K562 (cell line): ENCODE measurements around the gene NINJ1. TPM values are rescaled to one million over a fixed set of nuclear protein-coding genes. Genes with fewer than 3 reads are reported as not detected.

Experiments used
- ATF6 ChIP-seq: sonication (generic); formaldehyde crosslinking; IDR thresholded peaks from 2 replicates; pipeline ENCODE4 v1.4.0; 2020; ENCODE audit warnings: mild to moderate bottlenecking, missing genetic modification reagents
- CCAR2 ChIP-seq: fragments of 200-400 bp; formaldehyde crosslinking; IDR thresholded peaks from 2 replicates; pipeline ENCODE4 v1.6.1; 2017; ENCODE audit warnings: mild to moderate bottlenecking, low read depth, low read length
- CREM ChIP-seq: IDR thresholded peaks from 2 replicates; pipeline ENCODE4 v1.6.1; 2014; ENCODE audit warnings: antibody characterized with exemption, low read depth
- GABPB2 ChIP-seq: fragments of 250-450 bp; sonication (Bioruptor Pico); conservative IDR thresholded peaks from 2 replicates; pipeline ENCODE4 v1.5.1; 2021; ENCODE audit warnings: mild to moderate bottlenecking
- HDAC6 ChIP-seq: IDR thresholded peaks from 2 replicates; pipeline ENCODE4 v1.6.1; 2012; ENCODE audit warnings: low read depth, mild to moderate bottlenecking, control low read depth, inconsistent platforms, low read length, moderate library complexity
- LARP7 ChIP-seq: fragments of 450-650 bp; IDR thresholded peaks from 2 replicates; pipeline ENCODE4 v1.6.1; 2016
- LEF1 ChIP-seq: fragments of 450-650 bp; IDR thresholded peaks from 2 replicates; pipeline ENCODE4 v1.6.1; 2016; ENCODE audit warnings: mild to moderate bottlenecking
- MTF1 ChIP-seq: fragments of 250-450 bp; sonication (Bioruptor Pico); IDR thresholded peaks from 2 replicates; pipeline ENCODE4 v1.9.0; 2021; ENCODE audit warnings: moderate library complexity, mild to moderate bottlenecking, inconsistent platforms, borderline replicate concordance
- PURB ChIP-seq: sonication (generic); formaldehyde crosslinking; IDR thresholded peaks from 2 replicates; pipeline ENCODE4 v1.9.0; 2021; ENCODE audit warnings: low read depth, mild to moderate bottlenecking, missing genetic modification reagents
- RBM17 ChIP-seq: fragments of 200-400 bp; formaldehyde crosslinking; IDR thresholded peaks from 2 replicates; pipeline ENCODE4 v1.6.1; 2017; ENCODE audit warnings: low read depth, mild to moderate bottlenecking, low read length, borderline replicate concordance
- SIRT6 ChIP-seq: IDR thresholded peaks from one replicate; pipeline ENCODE4 v1.6.1; 2012; ENCODE audit warnings: low read depth, mild to moderate bottlenecking, control low read depth, inconsistent platforms, low read length, moderate library complexity
- SRSF7 ChIP-seq: fragments of 200-400 bp; formaldehyde crosslinking; optimal IDR thresholded peaks from 2 replicates; pipeline ENCODE3; 2017; ENCODE audit warnings: mild to moderate bottlenecking, low read depth, low read length
- TOE1 ChIP-seq, 2 experiments: fragments of 450-650 bp in 1 of 2; sonication (generic) in 1 of 2; formaldehyde crosslinking in 1 of 2; IDR thresholded peaks; 2 replicates each; pipeline versions ENCODE4 v1.7.1 to v1.8.0; 2016 to 2022; ENCODE audit warnings: borderline replicate concordance in 2 of 2, mild to moderate bottlenecking in 2 of 2, antibody characterized with exemption in 1 of 2, inconsistent platforms in 1 of 2, low read depth in 1 of 2, missing genetic modification reagents in 1 of 2, moderate library complexity in 1 of 2
- ZNF133 ChIP-seq: fragments of 250-450 bp; sonication (Bioruptor Pico); IDR thresholded peaks from 2 replicates; pipeline ENCODE4 v1.4.0; 2020; ENCODE audit warnings: mild to moderate bottlenecking
- ZNF174 ChIP-seq: fragments of 250-450 bp; sonication (Bioruptor Pico); IDR thresholded peaks from 2 replicates; pipeline ENCODE4 v1.4.0; 2020; ENCODE audit warnings: mild to moderate bottlenecking
- ZNF354B ChIP-seq: fragments of 250-450 bp; sonication (Bioruptor Pico); IDR thresholded peaks from 2 replicates; pipeline ENCODE4 v1.4.0; 2020
- ZNF444 ChIP-seq: fragments of 250-450 bp; sonication (Bioruptor Pico); IDR thresholded peaks from 2 replicates; pipeline ENCODE4 v1.4.0; 2020; ENCODE audit warnings: mild to moderate bottlenecking, moderate library complexity
- ZNF57 ChIP-seq: fragments of 450-650 bp; formaldehyde crosslinking; IDR thresholded peaks from 2 replicates; pipeline ENCODE4 v1.4.0; 2020; ENCODE audit warnings: mild to moderate bottlenecking, moderate library complexity
- polyA plus RNA-seq, 8 experiments: library from polyadenylated mRNA; depleted of rRNA in 4 of 8; stranded (reverse) in 5 of 8; unstranded in 3 of 8; fragments of >200 nt; fragmentation: Nextera tagmentation in 2 of 8; fragmentation: Illumina TruSeq in 1 of 8; extraction: Ambion mirVana in 2 of 8; extraction: Trizol in 1 of 8; gene quantifications; 2 replicates each; pipeline versions ENCODE4 v1.2.1 to v1.2.3, GENCODE V29; 2011 to 2014; ENCODE audit warnings: inconsistent platforms in 1 of 8, missing spikeins in 1 of 8
- total RNA-seq, 7 experiments: library from RNA; depleted of rRNA in 6 of 7; stranded (reverse); fragments of >200 nt in 6 of 7; fragmentation: Illumina TruSeq in 2 of 7; extraction: Trizol in 2 of 7; gene quantifications; 2 replicates each; pipeline versions ENCODE4 v1.2.1 to v1.2.3, GENCODE V29; 2011 to 2021; ENCODE audit warnings: low replicate concordance in 1 of 7
- TF ChIP-seq, protein P1 (sequence below): sonication (generic); formaldehyde crosslinking; IDR thresholded peaks from 2 replicates; pipeline ENCODE4 v1.8.0; 2022; ENCODE audit warnings: mild to moderate bottlenecking, missing genetic modification reagents
- TF ChIP-seq, protein P2 (sequence below): fragments of 450-650 bp; IDR thresholded peaks from 2 replicates; pipeline ENCODE4 v1.6.1; 2017; ENCODE audit warnings: antibody characterized with exemption

NINJ1 gene
- total and polyA plus RNA-seq, 9 of the 15 experiments (the other 6 are each of a cell fraction or from before 2014, with no cell fraction given): 0.13 to 8.4 (median 4.9) TPM

- no peak for TF ChIP-seq ZNF174
- no peak for TF ChIP-seq ZNF133 (CRISPR knock-in tag)
- TF ChIP-seq LEF1: no peak
- no peak for TF ChIP-seq SIRT6
- no peak for TF ChIP-seq ZNF354B
- 0 out of 2 replicates have a peak, but pooled peaks have one; percentile 39 for TF ChIP-seq TOE1 (IDR thresholded peaks at IDR 0.05; ENCODE audit: borderline replicate concordance)
- TF ChIP-seq TOE1 (CRISPR knock-in tag; IDR thresholded peaks at IDR 0.05; ENCODE audit: borderline replicate concordance, low read depth): no peak
- TF ChIP-seq, protein P1, sequence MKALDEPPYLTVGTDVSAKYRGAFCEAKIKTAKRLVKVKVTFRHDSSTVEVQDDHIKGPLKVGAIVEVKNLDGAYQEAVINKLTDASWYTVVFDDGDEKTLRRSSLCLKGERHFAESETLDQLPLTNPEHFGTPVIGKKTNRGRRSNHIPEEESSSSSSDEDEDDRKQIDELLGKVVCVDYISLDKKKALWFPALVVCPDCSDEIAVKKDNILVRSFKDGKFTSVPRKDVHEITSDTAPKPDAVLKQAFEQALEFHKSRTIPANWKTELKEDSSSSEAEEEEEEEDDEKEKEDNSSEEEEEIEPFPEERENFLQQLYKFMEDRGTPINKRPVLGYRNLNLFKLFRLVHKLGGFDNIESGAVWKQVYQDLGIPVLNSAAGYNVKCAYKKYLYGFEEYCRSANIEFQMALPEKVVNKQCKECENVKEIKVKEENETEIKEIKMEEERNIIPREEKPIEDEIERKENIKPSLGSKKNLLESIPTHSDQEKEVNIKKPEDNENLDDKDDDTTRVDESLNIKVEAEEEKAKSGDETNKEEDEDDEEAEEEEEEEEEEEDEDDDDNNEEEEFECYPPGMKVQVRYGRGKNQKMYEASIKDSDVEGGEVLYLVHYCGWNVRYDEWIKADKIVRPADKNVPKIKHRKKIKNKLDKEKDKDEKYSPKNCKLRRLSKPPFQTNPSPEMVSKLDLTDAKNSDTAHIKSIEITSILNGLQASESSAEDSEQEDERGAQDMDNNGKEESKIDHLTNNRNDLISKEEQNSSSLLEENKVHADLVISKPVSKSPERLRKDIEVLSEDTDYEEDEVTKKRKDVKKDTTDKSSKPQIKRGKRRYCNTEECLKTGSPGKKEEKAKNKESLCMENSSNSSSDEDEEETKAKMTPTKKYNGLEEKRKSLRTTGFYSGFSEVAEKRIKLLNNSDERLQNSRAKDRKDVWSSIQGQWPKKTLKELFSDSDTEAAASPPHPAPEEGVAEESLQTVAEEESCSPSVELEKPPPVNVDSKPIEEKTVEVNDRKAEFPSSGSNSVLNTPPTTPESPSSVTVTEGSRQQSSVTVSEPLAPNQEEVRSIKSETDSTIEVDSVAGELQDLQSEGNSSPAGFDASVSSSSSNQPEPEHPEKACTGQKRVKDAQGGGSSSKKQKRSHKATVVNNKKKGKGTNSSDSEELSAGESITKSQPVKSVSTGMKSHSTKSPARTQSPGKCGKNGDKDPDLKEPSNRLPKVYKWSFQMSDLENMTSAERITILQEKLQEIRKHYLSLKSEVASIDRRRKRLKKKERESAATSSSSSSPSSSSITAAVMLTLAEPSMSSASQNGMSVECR (CRISPR knock-in tag): no peak
- no peak for TF ChIP-seq ZNF57 (CRISPR knock-in tag)
- no peak for TF ChIP-seq ZNF444
- TF ChIP-seq LARP7: no peak
- TF ChIP-seq HDAC6: no peak
- TF ChIP-seq SRSF7: no peak
- TF ChIP-seq PURB (CRISPR knock-in tag): no peak
- no peak for TF ChIP-seq MTF1 (CRISPR knock-in tag)
- TF ChIP-seq ATF6 (CRISPR knock-in tag): 0 out of 2 replicates have a peak, but pooled peaks have one; percentile 46
- no peak for TF ChIP-seq RBM17
- TF ChIP-seq CCAR2: no peak
- TF ChIP-seq, protein P2, sequence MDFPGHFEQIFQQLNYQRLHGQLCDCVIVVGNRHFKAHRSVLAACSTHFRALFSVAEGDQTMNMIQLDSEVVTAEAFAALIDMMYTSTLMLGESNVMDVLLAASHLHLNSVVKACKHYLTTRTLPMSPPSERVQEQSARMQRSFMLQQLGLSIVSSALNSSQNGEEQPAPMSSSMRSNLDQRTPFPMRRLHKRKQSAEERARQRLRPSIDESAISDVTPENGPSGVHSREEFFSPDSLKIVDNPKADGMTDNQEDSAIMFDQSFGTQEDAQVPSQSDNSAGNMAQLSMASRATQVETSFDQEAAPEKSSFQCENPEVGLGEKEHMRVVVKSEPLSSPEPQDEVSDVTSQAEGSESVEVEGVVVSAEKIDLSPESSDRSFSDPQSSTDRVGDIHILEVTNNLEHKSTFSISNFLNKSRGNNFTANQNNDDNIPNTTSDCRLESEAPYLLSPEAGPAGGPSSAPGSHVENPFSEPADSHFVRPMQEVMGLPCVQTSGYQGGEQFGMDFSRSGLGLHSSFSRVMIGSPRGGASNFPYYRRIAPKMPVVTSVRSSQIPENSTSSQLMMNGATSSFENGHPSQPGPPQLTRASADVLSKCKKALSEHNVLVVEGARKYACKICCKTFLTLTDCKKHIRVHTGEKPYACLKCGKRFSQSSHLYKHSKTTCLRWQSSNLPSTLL: no peak
- no peak for TF ChIP-seq GABPB2 (CRISPR knock-in tag)
- peak; percentile 27 for TF ChIP-seq CREM
Measured at GRCh38 chr9:93095205-93096130, 38.6 kb downstream of the NINJ1 start (continued).
